ENCODE data around the gene KCNK4.

- TF ChIP-seq, protein P1, sequence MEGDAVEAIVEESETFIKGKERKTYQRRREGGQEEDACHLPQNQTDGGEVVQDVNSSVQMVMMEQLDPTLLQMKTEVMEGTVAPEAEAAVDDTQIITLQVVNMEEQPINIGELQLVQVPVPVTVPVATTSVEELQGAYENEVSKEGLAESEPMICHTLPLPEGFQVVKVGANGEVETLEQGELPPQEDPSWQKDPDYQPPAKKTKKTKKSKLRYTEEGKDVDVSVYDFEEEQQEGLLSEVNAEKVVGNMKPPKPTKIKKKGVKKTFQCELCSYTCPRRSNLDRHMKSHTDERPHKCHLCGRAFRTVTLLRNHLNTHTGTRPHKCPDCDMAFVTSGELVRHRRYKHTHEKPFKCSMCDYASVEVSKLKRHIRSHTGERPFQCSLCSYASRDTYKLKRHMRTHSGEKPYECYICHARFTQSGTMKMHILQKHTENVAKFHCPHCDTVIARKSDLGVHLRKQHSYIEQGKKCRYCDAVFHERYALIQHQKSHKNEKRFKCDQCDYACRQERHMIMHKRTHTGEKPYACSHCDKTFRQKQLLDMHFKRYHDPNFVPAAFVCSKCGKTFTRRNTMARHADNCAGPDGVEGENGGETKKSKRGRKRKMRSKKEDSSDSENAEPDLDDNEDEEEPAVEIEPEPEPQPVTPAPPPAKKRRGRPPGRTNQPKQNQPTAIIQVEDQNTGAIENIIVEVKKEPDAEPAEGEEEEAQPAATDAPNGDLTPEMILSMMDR (IDR thresholded peaks at IDR 0.05): peak in 1 of 7 experiments; percentile 6
- TF ChIP-seq POLR2A (IDR thresholded peaks at IDR 0.05): no peak
Observed at GRCh38 chr11:64299847-64300648, 8.9 kb downstream of the KCNK4 start, which contains the start of gene CATSPERZ.
